Measurements from ENCODE around the gene OAT.
A peak's percentile ranks its signal among the peaks of the same experiment; 100 is the strongest.

OAT gene

DNA sequence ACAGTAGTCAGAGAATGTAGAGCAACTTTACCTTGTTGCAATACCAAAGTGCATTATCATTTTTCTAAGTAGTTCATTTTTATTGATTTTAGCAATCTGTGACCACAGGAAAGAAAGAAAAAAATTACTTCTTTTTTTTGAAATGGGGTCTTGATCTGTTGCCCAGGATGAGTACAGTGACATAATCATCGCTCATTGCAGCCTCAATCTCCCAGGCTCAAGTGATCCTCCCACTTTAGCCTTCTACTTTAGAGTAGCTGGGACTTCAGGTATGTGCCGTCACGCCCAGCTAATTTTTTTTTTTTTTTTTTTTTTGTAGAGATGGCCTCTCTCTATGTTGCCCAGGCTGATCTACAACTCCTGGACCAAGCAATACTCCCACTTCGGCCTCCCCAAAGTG lies 11.4 kb upstream of the OAT start:
- 88% methylated on average over 2 of the region's 4 CpGs for WGBS (ENCODE audit: insufficient coverage)
- no peaks in the 10 kb centered on the region for H3K4me1 ChIP-seq (ENCODE audit: control extremely low read depth in 1 of 4, control insufficient read depth in 4 of 4, insufficient read depth in 4 of 4, low read length in 3 of 4)
- no peaks in the 10 kb centered on the region for H3K9me3 ChIP-seq (ENCODE audit: control extremely low read depth in 1 of 5, control insufficient read depth in 4 of 5, insufficient read depth in 2 of 5, low read depth in 1 of 5, low read length in 4 of 5)
- no peak for DNase-seq
- ChIA-PET CTCF (interaction anchor here (0.8 kb wide), 1 partner anchor 12 kb away, joined by 3 read pairs; no protein-coding TSS in a partner anchor), POLR2A (no interaction called here)
- peaks cover 0 to 15% (median 4%) of the 10 kb centered on the region in 5 experiments for H3K27me3 ChIP-seq (replicated peaks in 2 of 5; ENCODE audit: control insufficient read depth in 4 of 5, insufficient read depth in 5 of 5, low read length in 4 of 5)
- H3K27ac ChIP-seq (ENCODE audit: insufficient read depth in 1 of 2, low read depth in 1 of 2, low read length in 2 of 2, poor library complexity in 1 of 2, severe bottlenecking in 2 of 2) = no peak overlapping the region
- H3K4me3 ChIP-seq (ENCODE audit: control insufficient read depth in 1 of 7, extremely low read depth in 1 of 7, insufficient read depth in 4 of 7, low read depth in 2 of 7, low read length in 6 of 7) = no peak overlapping the region
- no peaks in the 10 kb centered on the region for H3K36me3 ChIP-seq (ENCODE audit: control insufficient read depth in 4 of 4, insufficient read depth in 4 of 4, low read length in 3 of 4)

DNA sequence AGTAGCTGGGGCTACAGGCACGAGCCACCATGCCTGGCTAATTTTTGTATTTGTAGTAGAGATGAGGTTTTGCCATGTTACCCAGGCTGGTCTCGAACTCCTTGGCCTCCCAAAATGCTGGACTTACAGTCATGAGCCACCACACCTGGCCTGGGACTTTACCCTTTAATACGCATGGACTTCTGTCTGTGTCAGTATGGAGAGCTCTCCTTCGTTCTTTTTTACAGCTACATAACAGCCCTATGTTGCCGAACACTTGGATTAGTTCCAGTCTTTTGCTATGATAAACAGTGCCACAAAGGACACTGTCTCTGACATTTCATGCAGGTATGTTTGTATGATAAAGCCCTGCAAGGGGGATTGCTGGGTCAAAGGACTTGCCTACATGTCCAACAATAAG lies 10.9 kb upstream of the OAT start:
- Histone ChIP-seq H3K4me1 (ENCODE audit: control extremely low read depth in 1 of 4, control insufficient read depth in 4 of 4, insufficient read depth in 4 of 4, low read length in 3 of 4) (no peaks in the 10 kb centered on the region), H3K36me3 (ENCODE audit: control insufficient read depth in 4 of 4, insufficient read depth in 4 of 4, low read length in 3 of 4) (no peaks in the 10 kb centered on the region), H3K9me3 (ENCODE audit: control extremely low read depth in 1 of 5, control insufficient read depth in 4 of 5, insufficient read depth in 2 of 5, low read depth in 1 of 5, low read length in 4 of 5) (no peaks in the 10 kb centered on the region), H3K27ac (ENCODE audit: insufficient read depth in 1 of 2, low read depth in 1 of 2, low read length in 2 of 2, poor library complexity in 1 of 2, severe bottlenecking in 2 of 2) (no peak overlapping the region), H3K27me3 (replicated peaks in 2 of 5; ENCODE audit: control insufficient read depth in 4 of 5, insufficient read depth in 5 of 5, low read length in 4 of 5) (peaks cover 0 to 15% (median 4%) of the 10 kb centered on the region in 5 experiments), H3K4me3 (ENCODE audit: control insufficient read depth in 1 of 7, extremely low read depth in 1 of 7, insufficient read depth in 4 of 7, low read depth in 2 of 7, low read length in 6 of 7) (no peak overlapping the region)
- no peak for DNase-seq
- 100% methylated on average over 3 of the region's 5 CpGs for WGBS (ENCODE audit: insufficient coverage)
- CTCF ChIA-PET = no interaction called here
- POLR2A ChIA-PET = no interaction called here

DNA sequence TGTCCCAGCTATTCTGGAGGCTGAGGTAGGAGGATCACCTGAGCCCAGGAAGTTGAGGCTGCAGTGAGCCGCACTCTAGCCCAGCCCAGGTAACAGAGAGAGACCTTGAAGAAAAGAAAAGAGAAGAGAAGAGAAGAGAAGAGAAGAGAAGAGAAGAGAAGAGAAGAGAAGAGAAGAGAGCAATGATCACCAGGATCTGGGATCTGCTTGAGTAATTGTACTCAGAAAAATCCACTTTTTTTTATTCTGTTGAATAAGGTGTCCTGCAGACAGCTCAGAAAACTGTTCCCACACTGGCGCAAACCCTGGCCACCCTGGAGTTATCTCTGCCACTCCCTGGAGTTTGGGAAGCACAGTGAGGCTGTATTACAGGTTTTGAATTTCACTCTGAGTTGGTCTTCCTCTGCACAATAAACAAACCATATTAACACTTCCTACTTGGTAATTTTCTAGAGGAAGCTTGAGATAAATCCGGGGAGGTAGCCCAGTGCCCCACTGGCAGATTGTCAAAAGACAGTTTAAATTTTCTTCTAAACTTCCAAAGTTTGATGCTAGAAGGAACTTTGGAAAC lies 9.6 kb upstream of the OAT start:
- CTCF ChIA-PET = interaction anchor here (0.6 kb wide), 1 partner anchor 32 kb away, joined by 4 read pairs; no protein-coding TSS in a partner anchor
- 50% methylated on average over 2 of the region's 3 CpGs for WGBS (ENCODE audit: insufficient coverage)
- DNase-seq = no peak
- H3K36me3 ChIP-seq (ENCODE audit: control insufficient read depth in 4 of 4, insufficient read depth in 4 of 4, low read length in 3 of 4) = no peaks in the 10 kb centered on the region
- POLR2A ChIA-PET = no interaction called here
- H3K27ac ChIP-seq (ENCODE audit: insufficient read depth in 1 of 2, low read depth in 1 of 2, low read length in 2 of 2, poor library complexity in 1 of 2, severe bottlenecking in 2 of 2) = no peak overlapping the region
- H3K4me3 ChIP-seq (ENCODE audit: control insufficient read depth in 1 of 7, extremely low read depth in 1 of 7, insufficient read depth in 4 of 7, low read depth in 2 of 7, low read length in 6 of 7) = no peak overlapping the region
- peaks cover 0 to 15% (median 4%) of the 10 kb centered on the region in 5 experiments for H3K27me3 ChIP-seq (replicated peaks in 2 of 5; ENCODE audit: control insufficient read depth in 4 of 5, insufficient read depth in 5 of 5, low read length in 4 of 5)
- no peaks in the 10 kb centered on the region for H3K4me1 ChIP-seq (ENCODE audit: control extremely low read depth in 1 of 4, control insufficient read depth in 4 of 4, insufficient read depth in 4 of 4, low read length in 3 of 4)
- no peaks in the 10 kb centered on the region for H3K9me3 ChIP-seq (ENCODE audit: control extremely low read depth in 1 of 5, control insufficient read depth in 4 of 5, insufficient read depth in 2 of 5, low read depth in 1 of 5, low read length in 4 of 5)

DNA sequence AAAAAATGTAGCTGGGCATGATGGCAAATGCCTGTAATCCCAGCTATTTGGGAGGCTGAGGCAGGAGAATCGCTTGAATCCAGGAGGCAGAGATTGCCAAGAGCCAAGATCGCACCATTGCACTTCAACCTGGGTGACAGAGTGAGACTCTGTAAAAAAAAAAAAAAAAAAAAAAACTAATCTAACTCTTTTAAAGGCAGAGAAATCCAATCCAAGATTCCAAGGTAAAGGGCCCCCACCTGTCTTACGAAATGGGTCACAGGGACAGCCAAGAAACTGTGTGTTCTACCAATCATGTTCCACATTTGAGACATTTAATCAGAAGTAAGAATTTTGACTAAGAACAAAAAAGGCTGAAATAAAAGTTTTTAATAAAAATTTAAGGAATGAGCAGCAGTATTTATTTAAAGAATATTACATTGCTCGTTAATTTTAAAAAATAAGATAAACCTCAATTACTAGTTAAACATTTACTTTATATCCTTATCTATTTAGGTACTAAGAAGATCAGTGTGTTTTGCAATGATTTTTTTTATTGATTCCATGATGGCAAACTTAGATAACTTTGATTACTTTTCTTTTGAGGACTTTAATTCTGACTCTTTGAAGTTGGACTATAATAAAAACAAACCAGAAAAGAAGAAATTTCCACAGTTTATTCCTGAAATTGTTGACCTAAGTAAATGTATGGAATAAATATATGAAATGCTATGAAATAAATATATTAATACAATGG lies 6.7 kb upstream of the OAT start:
- Histone ChIP-seq H3K27me3 (replicated peaks in 2 of 5; ENCODE audit: control insufficient read depth in 4 of 5, insufficient read depth in 5 of 5, low read length in 4 of 5) (peaks cover 0 to 27% (median 7%) of the 10 kb centered on the region in 5 experiments), H3K9me3 (ENCODE audit: control extremely low read depth in 1 of 5, control insufficient read depth in 4 of 5, insufficient read depth in 2 of 5, low read depth in 1 of 5, low read length in 4 of 5) (no peaks in the 10 kb centered on the region), H3K4me3 (ENCODE audit: control insufficient read depth in 1 of 7, extremely low read depth in 1 of 7, insufficient read depth in 4 of 7, low read depth in 2 of 7, low read length in 6 of 7) (no peak overlapping the region), H3K36me3 (ENCODE audit: control insufficient read depth in 4 of 4, insufficient read depth in 4 of 4, low read length in 3 of 4) (no peaks in the 10 kb centered on the region), H3K4me1 (ENCODE audit: control extremely low read depth in 1 of 4, control insufficient read depth in 4 of 4, insufficient read depth in 4 of 4, low read length in 3 of 4) (no peaks in the 10 kb centered on the region), H3K27ac (ENCODE audit: insufficient read depth in 1 of 2, low read depth in 1 of 2, low read length in 2 of 2, poor library complexity in 1 of 2, severe bottlenecking in 2 of 2) (no peak overlapping the region)
- WGBS (ENCODE audit: insufficient coverage) = 100% methylated on average over 2 of the region's 4 CpGs
- POLR2A ChIA-PET = no interaction called here
- CTCF ChIA-PET = no interaction called here
- no peak for DNase-seq

DNA sequence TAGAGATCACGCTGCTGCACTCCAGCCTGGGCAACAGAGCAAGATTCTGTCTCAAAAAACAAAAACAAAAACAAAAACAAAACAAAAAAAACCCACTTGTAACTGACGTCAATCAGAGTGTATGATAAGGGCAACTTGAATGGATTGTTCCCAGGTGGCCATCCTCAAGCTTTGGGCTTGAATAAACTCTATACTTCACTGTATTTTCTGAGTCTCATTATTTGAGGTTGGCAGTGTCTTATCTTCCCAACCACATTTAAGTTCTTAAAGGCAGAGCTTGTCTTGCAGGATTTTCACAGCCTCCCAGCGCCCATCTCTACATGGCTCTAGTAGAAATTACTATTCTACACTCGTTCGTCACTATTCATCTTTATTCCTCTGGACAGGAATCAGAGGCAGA lies 5.1 kb upstream of the OAT start:
- no peaks in the 10 kb centered on the region for H3K36me3 ChIP-seq (ENCODE audit: control insufficient read depth in 4 of 4, insufficient read depth in 4 of 4, low read length in 3 of 4)
- H3K9me3 ChIP-seq (ENCODE audit: control extremely low read depth in 1 of 5, control insufficient read depth in 4 of 5, insufficient read depth in 2 of 5, low read depth in 1 of 5, low read length in 4 of 5) = no peaks in the 10 kb centered on the region
- ChIA-PET POLR2A (interaction anchor here (0.6 kb wide), 1 partner anchor 368 kb away, joined by 4 read pairs; no protein-coding TSS in a partner anchor), CTCF (interaction anchor here (1.1 kb wide), 1 partner anchor 10 kb away, joined by 3 read pairs; no protein-coding TSS in a partner anchor)
- WGBS (ENCODE audit: insufficient coverage) = 100% methylated on average over 3 of the region's 5 CpGs
- peaks cover 0 to 35% (median 9%) of the 10 kb centered on the region in 5 experiments for H3K27me3 ChIP-seq (replicated peaks in 2 of 5; ENCODE audit: control insufficient read depth in 4 of 5, insufficient read depth in 5 of 5, low read length in 4 of 5)
- DNase-seq = peak; percentile 19 to 55 (median 40)
- H3K4me3 ChIP-seq (ENCODE audit: control insufficient read depth in 1 of 7, extremely low read depth in 1 of 7, insufficient read depth in 4 of 7, low read depth in 2 of 7, low read length in 6 of 7) = no peak overlapping the region
- no peak overlapping the region for H3K27ac ChIP-seq (ENCODE audit: insufficient read depth in 1 of 2, low read depth in 1 of 2, low read length in 2 of 2, poor library complexity in 1 of 2, severe bottlenecking in 2 of 2)
- H3K4me1 ChIP-seq (ENCODE audit: control extremely low read depth in 1 of 4, control insufficient read depth in 4 of 4, insufficient read depth in 4 of 4, low read length in 3 of 4) = peaks cover 0 to 8% (median 6%) of the 10 kb centered on the region in 4 experiments

DNA sequence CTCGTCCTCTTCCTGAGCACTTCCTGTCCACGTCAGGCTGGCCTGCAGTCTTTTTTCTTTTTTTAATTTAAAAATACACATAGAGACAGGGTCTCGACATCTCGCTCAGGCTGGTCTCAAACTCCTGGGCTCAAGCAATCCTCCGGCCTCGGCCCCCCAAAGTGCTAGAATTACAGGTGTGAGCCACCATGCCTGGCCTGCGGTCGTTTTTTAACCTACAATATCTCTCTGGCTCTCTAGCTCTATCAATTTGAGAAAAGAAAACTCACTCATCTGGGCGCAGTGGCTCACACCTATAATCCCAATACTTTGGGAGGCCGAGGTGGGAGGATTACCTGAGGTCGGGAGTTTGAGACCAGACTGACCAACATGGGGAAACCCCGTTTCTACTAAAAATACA lies 4.0 kb upstream of the OAT start:
- ChIA-PET CTCF (no interaction called here), POLR2A (interaction anchor here (0.5 kb wide), 1 partner anchor 399 kb away, joined by 5 read pairs; no protein-coding TSS in a partner anchor)
- 83% methylated on average over 10 of the region's 12 CpGs for WGBS (ENCODE audit: insufficient coverage)
- H3K9me3 ChIP-seq (ENCODE audit: control extremely low read depth in 1 of 5, control insufficient read depth in 4 of 5, insufficient read depth in 2 of 5, low read depth in 1 of 5, low read length in 4 of 5) = no peaks in the 10 kb centered on the region
- H3K4me3 ChIP-seq (ENCODE audit: control insufficient read depth in 1 of 7, extremely low read depth in 1 of 7, insufficient read depth in 4 of 7, low read depth in 2 of 7, low read length in 6 of 7) = no peak overlapping the region
- DNase-seq = no peak
- H3K27ac ChIP-seq (ENCODE audit: insufficient read depth in 1 of 2, low read depth in 1 of 2, low read length in 2 of 2, poor library complexity in 1 of 2, severe bottlenecking in 2 of 2) = no peak overlapping the region
- no peaks in the 10 kb centered on the region for H3K36me3 ChIP-seq (ENCODE audit: control insufficient read depth in 4 of 4, insufficient read depth in 4 of 4, low read length in 3 of 4)
- H3K4me1 ChIP-seq (ENCODE audit: control extremely low read depth in 1 of 4, control insufficient read depth in 4 of 4, insufficient read depth in 4 of 4, low read length in 3 of 4) = peaks cover 0 to 12% (median 9%) of the 10 kb centered on the region in 4 experiments
- H3K27me3 ChIP-seq (replicated peaks in 2 of 5; ENCODE audit: control insufficient read depth in 4 of 5, insufficient read depth in 5 of 5, low read length in 4 of 5) = peaks cover 0 to 33% (median 9%) of the 10 kb centered on the region in 5 experiments

DNA sequence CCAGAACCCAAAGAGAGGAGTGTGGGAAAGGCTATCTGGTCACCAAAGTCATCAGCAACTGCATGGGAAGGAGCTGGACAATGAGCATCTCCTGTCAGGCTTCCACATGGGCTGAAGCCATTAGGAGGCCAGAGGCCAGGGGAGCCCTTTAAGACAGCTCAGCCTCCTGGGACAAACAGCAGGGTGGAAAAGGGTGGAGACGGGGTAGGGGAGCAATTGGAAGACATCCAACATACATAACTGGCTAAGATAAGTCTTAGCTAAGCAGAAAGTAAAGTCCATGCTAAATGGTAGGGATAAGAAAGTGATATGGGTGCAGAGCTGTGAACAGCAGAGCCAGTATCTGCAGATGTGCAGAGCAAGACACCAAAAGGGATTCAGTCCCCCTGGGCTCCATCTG lies 1.5 kb upstream of the OAT start:
- WGBS (ENCODE audit: insufficient coverage) = no CpG with 5 or more reads among the region's 1 CpG
- peaks cover 0 to 16% (median 12%) of the 10 kb centered on the region in 4 experiments for H3K4me1 ChIP-seq (ENCODE audit: control extremely low read depth in 1 of 4, control insufficient read depth in 4 of 4, insufficient read depth in 4 of 4, low read length in 3 of 4)
- H3K4me3 ChIP-seq (ENCODE audit: control insufficient read depth in 1 of 7, extremely low read depth in 1 of 7, insufficient read depth in 4 of 7, low read depth in 2 of 7, low read length in 6 of 7) = no peak overlapping the region
- POLR2A ChIA-PET = no interaction called here
- no peaks in the 10 kb centered on the region for H3K36me3 ChIP-seq (ENCODE audit: control insufficient read depth in 4 of 4, insufficient read depth in 4 of 4, low read length in 3 of 4)
- DNase-seq = peak in 1 of 3 donors; percentile 8
- H3K27ac ChIP-seq (ENCODE audit: insufficient read depth in 1 of 2, low read depth in 1 of 2, low read length in 2 of 2, poor library complexity in 1 of 2, severe bottlenecking in 2 of 2) = no peak overlapping the region
- no peaks in the 10 kb centered on the region for H3K9me3 ChIP-seq (ENCODE audit: control extremely low read depth in 1 of 5, control insufficient read depth in 4 of 5, insufficient read depth in 2 of 5, low read depth in 1 of 5, low read length in 4 of 5)
- CTCF ChIA-PET = interaction anchor here (0.9 kb wide), 1 partner anchor 384 kb away, joined by 3 read pairs; no protein-coding TSS in a partner anchor
- H3K27me3 ChIP-seq (replicated peaks in 2 of 5; ENCODE audit: control insufficient read depth in 4 of 5, insufficient read depth in 5 of 5, low read length in 4 of 5) = peaks cover 0 to 28% (median 9%) of the 10 kb centered on the region in 5 experiments

Measured in common myeloid progenitor, CD34-positive (primary cell).